ENCODE results near the gene SLC25A38. TPM values are rescaled to one million over a fixed set of nuclear protein-coding genes. Genes with fewer than 3 reads are reported as not detected.
A peak's percentile ranks its signal among the peaks of the same experiment; 100 is the strongest.

Gene SLC25A38
- total and polyA plus RNA-seq, 9 of the 15 experiments (the other 6 are each of a cell fraction or from before 2014, with no cell fraction given) = 13.5 to 51.1 (median 30.6) TPM

GRCh38 chr3:39385456-39386090 lies 2.4 kb downstream of the SLC25A38 start (continued):
- TF ChIP-seq MYC (IDR thresholded peaks at IDR 0.05; ENCODE audit: low read depth, low read length) (0 out of 2 replicates have a peak, but pooled peaks have one; percentile 26), MYC (CRISPR knock-in tag; IDR thresholded peaks at IDR 0.05; ENCODE audit: borderline replicate concordance, low read depth) (no peak), FOXK2 (conservative IDR thresholded peaks at IDR 0.05 in 1 of 2, IDR thresholded peaks at IDR 0.05 in 1 of 2; ENCODE audit: low read depth in 2 of 2) (no peak), C11orf30 (IDR thresholded peaks at IDR 0.05; ENCODE audit: low read depth) (no peak), XRCC3 (IDR thresholded peaks at IDR 0.05) (no peak), YY1 (IDR thresholded peaks at IDR 0.05; ENCODE audit: borderline replicate concordance in 1 of 3, control insufficient read depth in 1 of 3, extremely low read depth in 1 of 3, insufficient read depth in 3 of 3, insufficient read length in 1 of 3, insufficient replicate concordance in 2 of 3, low read depth in 1 of 3, low read length in 2 of 3) (peak in 1 of 3 experiments; percentile 50), RBBP5 (IDR thresholded peaks at IDR 0.05; ENCODE audit: borderline replicate concordance, insufficient read depth, low read length, poor library complexity, severe bottlenecking) (peak; percentile 26), TBP (optimal IDR thresholded peaks at IDR 0.05; ENCODE audit: low read depth, low read length) (no peak), DPF2 (IDR thresholded peaks at IDR 0.05) (peak; percentile 60), EZH2 (IDR thresholded peaks at IDR 0.05; ENCODE audit: borderline replicate concordance, low read depth, low read length) (no peak), SNIP1 (IDR thresholded peaks at IDR 0.05; ENCODE audit: low read depth) (no peak), DDX20 (tag; IDR thresholded peaks at IDR 0.05; ENCODE audit: low read depth) (no peak), PCBP1 (IDR thresholded peaks at IDR 0.05; ENCODE audit: low read depth, low read length, poor library complexity, severe bottlenecking) (no peak), SMC3 (conservative IDR thresholded peaks at IDR 0.05; ENCODE audit: insufficient read depth, low read depth, low read length) (no peak), PHTF2 (CRISPR knock-in tag; IDR thresholded peaks at IDR 0.05) (no peak), SMARCC2 (IDR thresholded peaks at IDR 0.05; ENCODE audit: low read depth) (no peak), ZNF79 (CRISPR knock-in tag; IDR thresholded peaks at IDR 0.05; ENCODE audit: low read depth) (no peak)

Measured in K562 (cell line).